ENCODE measurements around the gene OPN3. TPM values are rescaled to one million over a fixed set of nuclear protein-coding genes. Genes with fewer than 3 reads are reported as not detected.
A peak's percentile ranks its signal among the peaks of the same experiment; 100 is the strongest.

Gene OPN3
- total RNA-seq, 1 donor from 2014 or later, result 32.1 TPM

DNA sequence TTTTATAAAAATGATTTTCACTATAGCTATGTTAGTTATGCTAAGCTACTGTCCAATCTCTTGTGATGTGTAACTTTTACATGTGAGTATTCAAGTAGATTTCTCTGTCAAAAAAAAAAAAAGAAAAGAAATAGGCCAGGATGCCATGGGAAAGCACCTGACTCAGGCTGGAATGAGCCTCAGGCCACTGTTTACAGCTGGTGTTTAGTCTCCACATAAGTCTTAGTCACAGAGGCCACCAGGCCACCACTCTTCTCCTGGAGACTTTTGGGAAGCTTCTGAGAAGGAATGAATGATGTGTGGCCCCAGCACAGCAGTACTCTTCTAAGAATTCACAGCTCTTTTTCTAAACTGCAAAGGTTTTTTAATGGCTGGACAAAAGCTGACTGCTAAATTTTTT is 48.9 kb downstream of the OPN3 start:
- Mint-ChIP-seq H3K27me3 (no peaks in the 10 kb centered on the region), H3K4me3 (no peak overlapping the region), H3K36me3 (ENCODE audit: low read depth) (peaks cover 86% of the 10 kb centered on the region), H3K9me3 (no peaks in the 10 kb centered on the region), H3K4me1 (peaks cover 32% of the 10 kb centered on the region), H3K27ac (peak overlapping the region; percentile 75)
- intact Hi-C loops (cut with micrococcal nuclease), result no loop called here
- DNase-seq, result no peak
- no peak for ATAC-seq (ENCODE audit: low read depth)
- ChIA-PET POLR2A (interaction anchor here (0.7 to 1.8 kb wide), 3 partner anchors 9 to 40 kb away, joined by 4 to 5 read pairs (median 5); no protein-coding TSS in a partner anchor), CTCF (interaction anchor here (1.0 to 1.8 kb wide), 2 partner anchors 49 to 61 kb away, joined by 3 to 5 read pairs; partner anchors contain the start of genes CHML and OPN3)
- TF ChIP-seq, protein P1, sequence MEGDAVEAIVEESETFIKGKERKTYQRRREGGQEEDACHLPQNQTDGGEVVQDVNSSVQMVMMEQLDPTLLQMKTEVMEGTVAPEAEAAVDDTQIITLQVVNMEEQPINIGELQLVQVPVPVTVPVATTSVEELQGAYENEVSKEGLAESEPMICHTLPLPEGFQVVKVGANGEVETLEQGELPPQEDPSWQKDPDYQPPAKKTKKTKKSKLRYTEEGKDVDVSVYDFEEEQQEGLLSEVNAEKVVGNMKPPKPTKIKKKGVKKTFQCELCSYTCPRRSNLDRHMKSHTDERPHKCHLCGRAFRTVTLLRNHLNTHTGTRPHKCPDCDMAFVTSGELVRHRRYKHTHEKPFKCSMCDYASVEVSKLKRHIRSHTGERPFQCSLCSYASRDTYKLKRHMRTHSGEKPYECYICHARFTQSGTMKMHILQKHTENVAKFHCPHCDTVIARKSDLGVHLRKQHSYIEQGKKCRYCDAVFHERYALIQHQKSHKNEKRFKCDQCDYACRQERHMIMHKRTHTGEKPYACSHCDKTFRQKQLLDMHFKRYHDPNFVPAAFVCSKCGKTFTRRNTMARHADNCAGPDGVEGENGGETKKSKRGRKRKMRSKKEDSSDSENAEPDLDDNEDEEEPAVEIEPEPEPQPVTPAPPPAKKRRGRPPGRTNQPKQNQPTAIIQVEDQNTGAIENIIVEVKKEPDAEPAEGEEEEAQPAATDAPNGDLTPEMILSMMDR (IDR thresholded peaks at IDR 0.05), result no peak

DNA sequence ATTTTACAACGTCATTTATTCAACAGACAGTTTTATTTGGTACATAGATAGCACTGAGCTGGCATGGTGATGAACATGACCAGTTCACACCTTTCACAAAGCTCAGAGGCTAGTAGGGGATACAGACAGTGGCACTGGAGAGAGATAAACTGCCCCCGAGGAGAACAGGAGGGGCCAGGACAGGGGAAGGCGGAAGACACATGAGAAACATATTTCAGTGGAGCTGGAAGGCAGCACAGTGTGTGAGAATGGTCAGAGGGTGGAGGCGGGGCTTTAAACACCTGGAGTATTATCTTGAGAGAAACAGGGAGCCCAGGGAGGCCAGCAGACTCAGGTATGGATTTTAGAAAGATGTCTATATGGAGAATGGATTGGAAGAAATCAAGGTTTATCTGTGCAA is 49.5 kb downstream of the OPN3 start:
- no peaks in the 10 kb centered on the region for H3K9me3 Mint-ChIP-seq
- peak overlapping the region; percentile 75 for H3K27ac Mint-ChIP-seq
- no peak for DNase-seq
- TF ChIP-seq, protein P1 (IDR thresholded peaks at IDR 0.05), result no peak
- CTCF ChIA-PET, result interaction anchor here (1.8 kb wide), 1 partner anchor 60 kb away, joined by 5 read pairs; no protein-coding TSS in a partner anchor
- H3K4me3 Mint-ChIP-seq, result no peak overlapping the region
- intact Hi-C loops (cut with micrococcal nuclease), result no loop called here
- H3K4me1 Mint-ChIP-seq, result peaks cover 26% of the 10 kb centered on the region
- POLR2A ChIA-PET, result interaction anchor here (0.9 to 1.8 kb wide), 2 partner anchors 10 to 39 kb away, joined by 4 to 5 read pairs; no protein-coding TSS in a partner anchor
- ATAC-seq (ENCODE audit: low read depth), result no peak
- peaks cover 86% of the 10 kb centered on the region for H3K36me3 Mint-ChIP-seq (ENCODE audit: low read depth)
- no peaks in the 10 kb centered on the region for H3K27me3 Mint-ChIP-seq

DNA sequence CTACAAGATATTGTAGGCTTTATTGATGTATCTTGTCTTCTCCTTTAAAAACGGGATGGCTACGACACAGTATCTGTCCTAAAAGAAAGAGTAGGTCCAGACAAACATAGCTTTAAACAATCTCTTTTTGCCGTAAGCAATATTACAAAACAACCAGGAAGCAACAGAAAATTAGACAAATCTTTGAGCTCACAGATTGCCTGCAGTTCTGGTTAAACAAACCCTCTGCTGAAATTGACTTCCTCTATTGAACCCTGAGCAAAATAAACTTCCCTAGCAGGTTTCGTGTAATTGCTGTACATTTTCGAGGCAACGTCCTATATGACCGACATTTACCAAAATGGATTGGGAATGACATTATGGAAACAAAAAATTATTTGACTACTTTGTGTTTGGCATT is 50.6 kb downstream of the OPN3 start:
- no peaks in the 10 kb centered on the region for H3K9me3 Mint-ChIP-seq
- no peak overlapping the region for H3K27ac Mint-ChIP-seq
- POLR2A ChIA-PET, result no interaction called here
- H3K36me3 Mint-ChIP-seq (ENCODE audit: low read depth), result peaks cover 79% of the 10 kb centered on the region
- no peak for DNase-seq
- CTCF ChIA-PET, result no interaction called here
- intact Hi-C loops (cut with micrococcal nuclease), result loop anchor here (2.0 kb wide), 1 partner anchor 17 kb away; no protein-coding TSS in a partner anchor
- H3K4me3 Mint-ChIP-seq, result no peak overlapping the region
- H3K27me3 Mint-ChIP-seq, result no peaks in the 10 kb centered on the region
- ATAC-seq (ENCODE audit: low read depth), result no peak
- TF ChIP-seq, protein P1 (IDR thresholded peaks at IDR 0.05), result no peak
- H3K4me1 Mint-ChIP-seq, result peaks cover 24% of the 10 kb centered on the region

DNA sequence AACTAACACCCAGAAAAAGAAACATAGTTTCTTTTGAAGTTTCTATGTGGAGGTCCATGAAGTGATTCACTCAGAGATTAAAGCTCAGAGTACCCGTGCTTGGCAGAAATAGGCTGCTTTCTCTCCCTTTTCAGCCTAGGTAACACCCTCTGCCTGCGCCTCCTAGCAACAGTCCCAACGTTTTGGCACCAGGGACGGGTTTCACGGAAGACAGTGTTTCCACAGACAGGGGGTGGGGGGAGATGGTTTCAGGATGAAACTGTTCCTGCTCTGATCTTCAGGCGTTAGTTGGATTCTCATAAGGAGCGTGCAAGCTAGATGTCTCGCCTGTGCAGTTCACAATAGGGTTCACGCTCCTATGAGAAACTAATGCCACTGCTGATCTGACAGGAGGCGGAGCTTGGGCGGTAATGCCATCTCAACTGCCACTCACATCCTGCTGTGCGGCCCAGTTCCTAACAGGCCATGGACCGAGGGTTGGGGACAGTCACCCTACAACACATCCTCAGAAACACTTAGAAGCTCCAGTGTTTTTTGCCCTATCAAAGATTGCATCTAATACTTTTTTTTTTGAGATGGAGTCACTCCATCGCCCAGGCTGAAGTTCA is 53.2 kb downstream of the OPN3 start:
- ATAC-seq (ENCODE audit: low read depth), result no peak
- Mint-ChIP-seq H3K4me3 (no peak overlapping the region), H3K27me3 (no peaks in the 10 kb centered on the region), H3K27ac (no peak overlapping the region), H3K4me1 (peaks cover 14% of the 10 kb centered on the region), H3K9me3 (no peaks in the 10 kb centered on the region), H3K36me3 (ENCODE audit: low read depth) (peaks cover 74% of the 10 kb centered on the region)
- CTCF ChIA-PET, result no interaction called here
- no peak for DNase-seq
- POLR2A ChIA-PET, result no interaction called here
- intact Hi-C loops (cut with micrococcal nuclease), result no loop called here
- TF ChIP-seq, protein P1 (IDR thresholded peaks at IDR 0.05), result no peak

DNA sequence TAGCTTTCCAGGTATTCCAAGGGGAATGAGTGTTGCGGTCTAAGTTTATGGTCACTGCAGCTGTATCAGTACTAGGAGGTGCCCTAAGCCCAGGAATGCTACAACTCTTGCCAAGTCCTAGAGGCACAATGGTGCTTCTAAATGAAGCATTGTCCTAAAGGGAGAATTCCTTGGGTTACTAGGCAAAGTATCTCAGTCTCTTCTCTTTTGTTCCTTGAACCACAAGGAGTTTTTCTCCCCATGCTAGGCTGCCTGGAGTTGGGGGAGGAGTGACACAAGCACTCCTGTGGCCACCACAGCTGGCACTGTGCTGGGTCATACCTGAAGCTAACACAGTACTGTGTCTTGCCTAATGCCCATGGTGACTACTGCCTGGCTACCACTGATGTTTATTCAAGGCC is 57.2 kb downstream of the OPN3 start:
- peak overlapping the region; percentile 31 for H3K27ac Mint-ChIP-seq
- no peak for ATAC-seq (ENCODE audit: low read depth)

More for the DNA sequence above, 57.2 kb downstream of the OPN3 start:
- Mint-ChIP-seq H3K9me3 (no peaks in the 10 kb centered on the region), H3K36me3 (ENCODE audit: low read depth) (peaks cover 81% of the 10 kb centered on the region), H3K4me1 (peaks cover 8% of the 10 kb centered on the region), H3K27me3 (no peaks in the 10 kb centered on the region), H3K4me3 (no peak overlapping the region)
- ChIA-PET CTCF (interaction anchor here (1.5 kb wide), 1 partner anchor 28 kb away, joined by 7 read pairs; no protein-coding TSS in a partner anchor), POLR2A (no interaction called here)
- DNase-seq, result no peak
- TF ChIP-seq, protein P1 (IDR thresholded peaks at IDR 0.05), result no peak
- intact Hi-C loops (cut with micrococcal nuclease), result no loop called here
